Neuron (in vitro differentiated cells): Measurements from ENCODE around the gene CDK11B.
"Not testable (repeated sequence)": the region's sequence is repeated elsewhere in the genome, so short reads cannot be mapped to it uniquely, and the experiment has no call there.

Experiments used
- H2AFZ ChIP-seq: one replicate; pipeline ENCODE4 v1.6.1; 2013; ENCODE audit warnings: low read depth, mild to moderate bottlenecking, inconsistent platforms, low read length, moderate library complexity
- H3K27me3 ChIP-seq: one replicate; pipeline ENCODE4 v1.6.1; 2013; ENCODE audit warnings: low read length; ENCODE audit not compliant: insufficient read depth
- H3K36me3 ChIP-seq: one replicate; pipeline ENCODE4 v1.6.1; 2013; ENCODE audit warnings: low read length; ENCODE audit not compliant: insufficient read depth
- H3K4me1 ChIP-seq: one replicate; pipeline ENCODE4 v1.6.1; 2013; ENCODE audit warnings: low read length; ENCODE audit not compliant: insufficient read depth
- H3K4me3 ChIP-seq: 2 replicates; pipeline ENCODE4 v1.5.1; 2013; ENCODE audit warnings: mild to moderate bottlenecking, low read length, moderate library complexity
- H3K9me3 ChIP-seq: one replicate; pipeline ENCODE4 v1.6.1; 2013; ENCODE audit warnings: low read length

The CDK11B gene

GRCh38 chr1:1692714-1693647, 34.2 kb upstream of the CDK11B start, which contains the start of gene SLC35E2B:
SLC35E2B (minus strand) TSS chr1:1692795; CDS start chr1:1676699, 16,096 bp downstream.
- peak within 1 kb of the TSS; percentile 72 for H2AFZ ChIP-seq
- H3K27me3 ChIP-seq, H3K36me3 ChIP-seq, H3K9me3 ChIP-seq, H3K4me1 ChIP-seq: not testable (repeated sequence)
- H3K4me3 ChIP-seq = peak within 1 kb of the TSS; percentile 61

GRCh38 chr1:1692324-1692713, 33.5 kb upstream of the CDK11B start:
- H3K4me3 ChIP-seq = peak overlapping the region; percentile 61
- H2AFZ ChIP-seq, H3K27me3 ChIP-seq, H3K9me3 ChIP-seq, H3K36me3 ChIP-seq, H3K4me1 ChIP-seq: not testable (repeated sequence)

GRCh38 chr1:1691443-1691842, 32.6 kb upstream of the CDK11B start:
- not testable (repeated sequence) for H3K4me1 ChIP-seq, H2AFZ ChIP-seq, H3K9me3 ChIP-seq, H3K27me3 ChIP-seq, H3K36me3 ChIP-seq
- peak overlapping the region; percentile 45 for H3K4me3 ChIP-seq

GRCh38 chr1:1689526-1689925, 30.7 kb upstream of the CDK11B start:
- not testable (repeated sequence) for H3K9me3 ChIP-seq, H3K36me3 ChIP-seq, H2AFZ ChIP-seq, H3K27me3 ChIP-seq, H3K4me1 ChIP-seq, H3K4me3 ChIP-seq

GRCh38 chr1:1687846-1688245, 29.0 kb upstream of the CDK11B start:
- no peaks in the 10 kb centered on the region for H3K9me3 ChIP-seq
- H2AFZ ChIP-seq = no peak overlapping the region
- H3K4me3 ChIP-seq = no peak overlapping the region

GRCh38 chr1:1684031-1684681, 25.4 kb upstream of the CDK11B start:
- Histone ChIP-seq H3K27me3 (no peaks in the 10 kb centered on the region), H3K4me1 (no peaks in the 10 kb centered on the region), H3K9me3 (no peaks in the 10 kb centered on the region), H3K4me3 (no peak overlapping the region), H3K36me3 (peaks cover 12% of the 10 kb centered on the region), H2AFZ (no peak overlapping the region)

More at GRCh38 chr1:1687846-1688245, 29.0 kb upstream of the CDK11B start:
- no peaks in the 10 kb centered on the region for H3K27me3 ChIP-seq
- peaks cover 16% of the 10 kb centered on the region for H3K36me3 ChIP-seq
- H3K4me1 ChIP-seq = no peaks in the 10 kb centered on the region

- Histone ChIP-seq H3K27me3 (no peaks in the 10 kb centered on the region), H3K4me1 (no peaks in the 10 kb centered on the region), H3K4me3 (no peak overlapping the region), H3K36me3 (peaks cover 9% of the 10 kb centered on the region), H3K9me3 (no peaks in the 10 kb centered on the region), H2AFZ (no peak overlapping the region)
Measured at GRCh38 chr1:1683104-1683905, 24.5 kb upstream of the CDK11B start.

GRCh38 chr1:1680912-1681273, 22.1 kb upstream of the CDK11B start:
- H3K36me3 ChIP-seq = peaks cover 9% of the 10 kb centered on the region
- H3K4me1 ChIP-seq = no peaks in the 10 kb centered on the region
- H3K27me3 ChIP-seq = no peaks in the 10 kb centered on the region
- H2AFZ ChIP-seq = no peak overlapping the region
- H3K4me3 ChIP-seq = no peak overlapping the region
- no peaks in the 10 kb centered on the region for H3K9me3 ChIP-seq

GRCh38 chr1:1680031-1680911, 21.5 kb upstream of the CDK11B start:
- no peak overlapping the region for H2AFZ ChIP-seq
- H3K4me3 ChIP-seq = no peak overlapping the region

GRCh38 chr1:1678581-1679380, 20.0 kb upstream of the CDK11B start:
- no peaks in the 10 kb centered on the region for H3K4me1 ChIP-seq
- H2AFZ ChIP-seq = no peak overlapping the region
- no peaks in the 10 kb centered on the region for H3K9me3 ChIP-seq
- no peak overlapping the region for H3K4me3 ChIP-seq
- H3K36me3 ChIP-seq = peaks cover 7% of the 10 kb centered on the region
- H3K27me3 ChIP-seq = no peaks in the 10 kb centered on the region

More at GRCh38 chr1:1680031-1680911, 21.5 kb upstream of the CDK11B start:
- Histone ChIP-seq H3K36me3 (peaks cover 9% of the 10 kb centered on the region), H3K4me1 (no peaks in the 10 kb centered on the region), H3K9me3 (no peaks in the 10 kb centered on the region), H3K27me3 (no peaks in the 10 kb centered on the region)

GRCh38 chr1:1677718-1678580, 19.1 kb upstream of the CDK11B start:
- no peaks in the 10 kb centered on the region for H3K9me3 ChIP-seq
- H2AFZ ChIP-seq = no peak overlapping the region
- peaks cover 5% of the 10 kb centered on the region for H3K36me3 ChIP-seq
- no peaks in the 10 kb centered on the region for H3K4me1 ChIP-seq
- no peaks in the 10 kb centered on the region for H3K27me3 ChIP-seq
- no peak overlapping the region for H3K4me3 ChIP-seq
